ENCODE measurements around the gene RAPGEFL1.
"Not testable (repeated sequence)": the region's sequence is repeated elsewhere in the genome, so short reads cannot be mapped to it uniquely, and the experiment has no call there.

The RAPGEFL1 gene

GRCh38 chr17:40177275-40177874 lies at the start of gene RAPGEFL1:
TSS of gene RAPGEFL1 (plus strand) at chr17:40177470. CDS start at chr17:40177862, 392 bp downstream.
- peak; percentile 49 for DNase-seq

GRCh38 chr17:40129498-40129897 lies 47.8 kb upstream of the RAPGEFL1 start:
- no peak for DNase-seq

GRCh38 chr17:40130352-40131042 lies 46.8 kb upstream of the RAPGEFL1 start:
- DNase-seq: no peak

GRCh38 chr17:40134184-40134583 lies 43.1 kb upstream of the RAPGEFL1 start:
- no peak for DNase-seq

- DNase-seq: no peak
Measured at GRCh38 chr17:40135817-40136216, 41.5 kb upstream of the RAPGEFL1 start.

- no peak for DNase-seq
Measured at GRCh38 chr17:40139566-40140058, 37.7 kb upstream of the RAPGEFL1 start.

GRCh38 chr17:40143166-40143565 lies 34.1 kb upstream of the RAPGEFL1 start:
- not testable (repeated sequence) for DNase-seq

GRCh38 chr17:40145476-40145875 lies 31.8 kb upstream of the RAPGEFL1 start:
- no peak for DNase-seq

- DNase-seq: no peak
Measured at GRCh38 chr17:40148527-40148926, 28.7 kb upstream of the RAPGEFL1 start.

- no peak for DNase-seq
Measured at GRCh38 chr17:40150276-40150675, 27.0 kb upstream of the RAPGEFL1 start.

GRCh38 chr17:40151414-40151963 lies 25.8 kb upstream of the RAPGEFL1 start:
- no peak for DNase-seq

GRCh38 chr17:40153603-40154236 lies 23.6 kb upstream of the RAPGEFL1 start:
- DNase-seq: no peak

GRCh38 chr17:40157973-40158372 lies 19.3 kb upstream of the RAPGEFL1 start:
- no peak for DNase-seq

GRCh38 chr17:40158438-40159013 lies 18.7 kb upstream of the RAPGEFL1 start:
- DNase-seq: no peak

GRCh38 chr17:40159456-40159855 lies 17.8 kb upstream of the RAPGEFL1 start:
- no peak for DNase-seq

- DNase-seq: no peak
Measured at GRCh38 chr17:40167685-40168261, 9.5 kb upstream of the RAPGEFL1 start.

GRCh38 chr17:40168262-40168832 lies 8.9 kb upstream of the RAPGEFL1 start:
- DNase-seq: no peak

- DNase-seq: no peak
Measured at GRCh38 chr17:40170325-40170724, 6.9 kb upstream of the RAPGEFL1 start.

- no peak for DNase-seq
Measured at GRCh38 chr17:40171750-40172149, 5.5 kb upstream of the RAPGEFL1 start.

- no peak for DNase-seq
Measured at GRCh38 chr17:40173091-40173777, 4.0 kb upstream of the RAPGEFL1 start.

- no peak for DNase-seq
Measured at GRCh38 chr17:40173778-40174135, 3.5 kb upstream of the RAPGEFL1 start.

GRCh38 chr17:40174514-40174913 lies 2.8 kb upstream of the RAPGEFL1 start:
- no peak for DNase-seq
